ENCODE results near the gene ABHD10.

ABHD10 gene

DNA sequence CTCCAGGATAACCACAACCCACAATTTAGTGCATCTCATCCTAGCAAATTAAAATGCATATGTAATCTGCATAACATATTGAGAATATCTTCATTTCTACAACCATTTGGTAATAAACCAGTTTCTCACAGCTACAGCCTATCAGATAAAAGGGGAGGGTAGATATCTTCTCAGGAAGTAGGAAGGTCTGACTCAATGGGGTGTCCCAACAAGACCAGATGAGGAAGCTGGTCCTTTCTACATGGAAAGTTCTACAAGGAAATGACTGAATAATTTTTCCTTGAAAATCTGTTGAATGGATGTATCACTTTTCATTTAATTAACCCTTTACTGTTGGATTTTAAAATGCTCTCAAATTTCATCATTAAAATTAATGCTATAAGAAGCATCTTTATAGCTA lies 38.3 kb downstream of the ABHD10 start:
- H3K27me3 ChIP-seq (ENCODE audit: control insufficient read depth in 5 of 5, insufficient read depth in 4 of 5, low read length in 5 of 5), result no peaks in the 10 kb centered on the region
- H3K4me1 ChIP-seq (ENCODE audit: control insufficient read depth in 5 of 5, insufficient read depth in 5 of 5, low read length in 5 of 5), result peaks cover 4 to 42% (median 34%) of the 10 kb centered on the region in 5 donors
- no peaks in the 10 kb centered on the region for H3K9me3 ChIP-seq (ENCODE audit: control insufficient read depth in 5 of 5, low read length in 5 of 5)

DNA sequence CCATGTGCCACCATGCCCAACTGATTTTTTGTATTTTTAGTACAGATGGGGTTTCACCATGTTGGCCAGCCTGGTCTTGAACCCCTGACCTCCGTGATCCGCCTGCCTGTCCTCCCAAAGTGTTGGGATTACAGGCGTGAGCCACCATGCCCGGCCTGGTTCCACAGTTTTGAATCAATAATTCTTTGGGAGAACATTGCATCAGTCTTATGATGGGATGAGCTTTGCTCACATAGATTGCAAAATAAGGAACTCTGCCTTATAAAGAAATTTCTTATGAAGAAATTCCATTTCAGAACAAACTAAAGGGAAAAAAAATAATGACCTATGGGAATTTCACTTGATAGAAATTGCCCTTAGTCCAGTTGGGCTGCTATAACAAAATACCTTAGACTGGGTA lies 39.9 kb downstream of the ABHD10 start:
- peaks cover 2 to 35% (median 22%) of the 10 kb centered on the region in 5 donors for H3K4me1 ChIP-seq (ENCODE audit: control insufficient read depth in 5 of 5, insufficient read depth in 5 of 5, low read length in 5 of 5)
- H3K9ac ChIP-seq (ENCODE audit: low read length in 5 of 5), result no peak overlapping the region
- H3K27me3 ChIP-seq (ENCODE audit: control insufficient read depth in 5 of 5, insufficient read depth in 4 of 5, low read length in 5 of 5), result no peaks in the 10 kb centered on the region
- no peaks in the 10 kb centered on the region for H3K36me3 ChIP-seq (ENCODE audit: control insufficient read depth in 5 of 5, insufficient read depth in 5 of 5, low read length in 5 of 5)
- H3K9me3 ChIP-seq (ENCODE audit: control insufficient read depth in 5 of 5, low read length in 5 of 5), result peaks cover 0 to 5% (median 0%) of the 10 kb centered on the region in 5 donors
- H3K27ac ChIP-seq (ENCODE audit: low read depth, low read length), result peak overlapping the region; percentile 53
- no peak overlapping the region for H3K4me3 ChIP-seq (ENCODE audit: low read depth in 1 of 5, low read length in 5 of 5)

More for the DNA sequence above, 38.3 kb downstream of the ABHD10 start:
- H3K9ac ChIP-seq (ENCODE audit: low read length in 5 of 5), result no peak overlapping the region
- no peaks in the 10 kb centered on the region for H3K36me3 ChIP-seq (ENCODE audit: control insufficient read depth in 5 of 5, insufficient read depth in 5 of 5, low read length in 5 of 5)
- H3K4me3 ChIP-seq (ENCODE audit: low read depth in 1 of 5, low read length in 5 of 5), result no peak overlapping the region
- H3K27ac ChIP-seq (ENCODE audit: low read depth, low read length), result no peak overlapping the region

DNA sequence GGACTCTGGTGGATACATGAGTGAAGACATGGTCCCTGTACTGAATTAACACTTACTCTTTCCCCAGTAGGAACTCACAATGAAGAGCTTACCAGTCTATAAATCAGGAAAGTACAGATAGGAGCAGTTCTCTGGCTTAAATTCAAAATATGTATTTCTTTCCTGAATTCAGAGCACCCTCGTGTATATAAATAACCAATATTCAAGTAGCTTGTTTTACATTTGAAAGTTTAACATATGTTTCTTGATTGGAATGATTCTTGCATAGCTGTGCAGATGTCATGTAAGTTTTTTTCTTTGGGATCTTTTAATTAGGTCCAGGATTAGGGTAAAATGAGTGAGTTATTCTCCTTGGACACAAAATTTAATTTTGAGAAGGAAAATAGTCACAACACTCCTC lies 40.9 kb downstream of the ABHD10 start:
- Histone ChIP-seq H3K36me3 (ENCODE audit: control insufficient read depth in 5 of 5, insufficient read depth in 5 of 5, low read length in 5 of 5) (no peaks in the 10 kb centered on the region), H3K9ac (ENCODE audit: low read length in 5 of 5) (no peak overlapping the region), H3K4me3 (ENCODE audit: low read depth in 1 of 5, low read length in 5 of 5) (no peak overlapping the region), H3K4me1 (ENCODE audit: control insufficient read depth in 5 of 5, insufficient read depth in 5 of 5, low read length in 5 of 5) (peaks cover 2 to 34% (median 21%) of the 10 kb centered on the region in 5 donors), H3K27ac (ENCODE audit: low read depth, low read length) (peak overlapping the region; percentile 53), H3K27me3 (ENCODE audit: control insufficient read depth in 5 of 5, insufficient read depth in 4 of 5, low read length in 5 of 5) (no peaks in the 10 kb centered on the region), H3K9me3 (ENCODE audit: control insufficient read depth in 5 of 5, low read length in 5 of 5) (peaks cover 0 to 5% (median 0%) of the 10 kb centered on the region in 5 donors)

DNA sequence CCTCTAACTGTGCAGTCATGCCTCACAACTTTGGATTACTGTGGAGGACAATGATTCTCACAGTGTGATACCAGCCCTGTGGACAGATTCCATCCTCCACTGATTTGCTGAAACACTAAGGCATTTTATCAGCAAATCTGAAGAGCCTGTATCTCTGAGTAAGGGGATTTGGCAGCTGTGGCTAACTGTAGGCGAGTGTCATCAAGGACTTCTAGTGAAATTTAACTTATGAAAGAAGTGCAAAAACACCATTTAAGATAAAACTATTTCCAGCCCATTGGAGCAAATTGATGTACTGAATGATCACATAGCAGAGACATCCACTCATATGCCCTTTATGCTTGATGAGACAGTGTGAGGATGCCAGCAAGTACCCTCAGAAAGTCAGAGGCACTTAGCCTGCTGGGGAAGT lies 41.9 kb downstream of the ABHD10 start:
- H3K4me3 ChIP-seq (ENCODE audit: low read depth in 1 of 5, low read length in 5 of 5), result no peak overlapping the region
- H3K36me3 ChIP-seq (ENCODE audit: control insufficient read depth in 5 of 5, insufficient read depth in 5 of 5, low read length in 5 of 5), result no peaks in the 10 kb centered on the region
- peak overlapping the region in 1 of 5 donors; percentile 11 for H3K9ac ChIP-seq (ENCODE audit: low read length in 5 of 5)
- H3K4me1 ChIP-seq (ENCODE audit: control insufficient read depth in 5 of 5, insufficient read depth in 5 of 5, low read length in 5 of 5), result peaks cover 2 to 34% (median 21%) of the 10 kb centered on the region in 5 donors
- no peaks in the 10 kb centered on the region for H3K27me3 ChIP-seq (ENCODE audit: control insufficient read depth in 5 of 5, insufficient read depth in 4 of 5, low read length in 5 of 5)
- peak overlapping the region; percentile 57 for H3K27ac ChIP-seq (ENCODE audit: low read depth, low read length)
- peaks cover 0 to 5% (median 0%) of the 10 kb centered on the region in 5 donors for H3K9me3 ChIP-seq (ENCODE audit: control insufficient read depth in 5 of 5, low read length in 5 of 5)

DNA sequence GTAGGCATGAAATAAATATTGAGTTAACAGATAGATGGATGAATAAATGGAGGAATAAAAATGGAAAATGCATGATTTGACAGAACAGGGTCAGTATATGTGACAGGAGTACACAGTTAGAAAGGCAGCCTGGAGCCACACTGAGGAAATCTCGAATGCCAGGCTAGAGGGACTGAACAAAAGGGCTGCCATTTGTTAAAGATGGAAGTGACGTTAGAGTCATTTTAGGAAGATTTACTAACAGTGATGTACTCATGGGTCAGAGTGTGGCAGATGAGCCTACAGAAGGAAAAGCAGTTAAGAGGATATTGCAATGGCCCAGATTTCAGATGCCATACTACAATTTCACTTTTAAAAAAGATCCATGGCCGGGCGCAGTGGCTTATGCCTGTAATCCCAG lies 48.3 kb downstream of the ABHD10 start:
- Histone ChIP-seq H3K9ac (ENCODE audit: low read length in 5 of 5) (no peak overlapping the region), H3K36me3 (ENCODE audit: control insufficient read depth in 5 of 5, insufficient read depth in 5 of 5, low read length in 5 of 5) (no peaks in the 10 kb centered on the region), H3K9me3 (ENCODE audit: control insufficient read depth in 5 of 5, low read length in 5 of 5) (peaks cover 0 to 5% (median 0%) of the 10 kb centered on the region in 5 donors), H3K4me3 (ENCODE audit: low read depth in 1 of 5, low read length in 5 of 5) (no peak overlapping the region), H3K27me3 (ENCODE audit: control insufficient read depth in 5 of 5, insufficient read depth in 4 of 5, low read length in 5 of 5) (no peaks in the 10 kb centered on the region), H3K27ac (ENCODE audit: low read depth, low read length) (no peak overlapping the region), H3K4me1 (ENCODE audit: control insufficient read depth in 5 of 5, insufficient read depth in 5 of 5, low read length in 5 of 5) (peaks cover 0 to 4% (median 1%) of the 10 kb centered on the region in 5 donors)

DNA sequence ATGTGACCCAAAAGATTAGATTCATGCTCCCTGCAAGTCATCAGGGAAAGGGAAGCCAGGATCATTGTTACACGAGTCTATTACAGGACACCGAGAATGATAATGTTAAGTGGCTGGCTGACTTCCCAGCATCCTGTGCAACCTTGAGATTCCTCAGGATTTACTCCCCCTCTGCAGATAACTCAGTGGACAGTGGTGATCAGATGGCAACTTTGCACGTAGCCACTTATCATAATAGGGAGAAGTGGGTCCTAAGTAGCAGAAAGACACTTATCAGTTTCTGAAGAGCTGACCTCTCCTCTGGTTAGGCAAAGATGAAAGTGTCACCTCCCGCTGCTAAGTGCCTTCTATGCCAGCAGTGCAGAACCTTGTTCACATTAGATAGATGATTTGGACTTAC lies 49.0 kb downstream of the ABHD10 start:
- H3K27ac ChIP-seq (ENCODE audit: low read depth, low read length), result no peak overlapping the region
- peaks cover 0 to under 1% (median 0%) of the 10 kb centered on the region in 5 donors for H3K9me3 ChIP-seq (ENCODE audit: control insufficient read depth in 5 of 5, low read length in 5 of 5)

DNA sequence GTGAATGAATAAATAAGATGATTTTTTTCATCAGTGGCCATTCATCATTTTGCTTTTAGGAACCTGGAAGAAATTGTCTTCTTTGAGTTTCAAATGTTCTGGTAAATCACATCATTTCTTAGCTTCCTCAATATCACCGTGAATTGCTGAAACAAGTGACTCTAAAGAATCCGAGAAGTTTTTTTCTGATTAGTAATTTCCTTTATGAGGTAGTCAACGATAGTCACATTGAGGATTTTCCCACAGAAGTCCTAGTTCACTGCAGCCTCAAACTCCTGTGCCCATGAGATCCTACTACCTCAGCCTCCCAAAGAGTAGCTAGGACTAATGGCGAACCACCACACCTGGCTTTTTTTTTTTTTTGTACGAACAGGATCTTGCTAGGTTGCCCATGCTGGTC lies 52.1 kb downstream of the ABHD10 start:
- no peak overlapping the region for H3K4me3 ChIP-seq (ENCODE audit: low read depth in 1 of 5, low read length in 5 of 5)
- no peaks in the 10 kb centered on the region for H3K9me3 ChIP-seq (ENCODE audit: control insufficient read depth in 5 of 5, low read length in 5 of 5)
- H3K27ac ChIP-seq (ENCODE audit: low read depth, low read length), result no peak overlapping the region
- H3K9ac ChIP-seq (ENCODE audit: low read length in 5 of 5), result no peak overlapping the region
- peaks cover 0 to 6% (median 4%) of the 10 kb centered on the region in 5 donors for H3K4me1 ChIP-seq (ENCODE audit: control insufficient read depth in 5 of 5, insufficient read depth in 5 of 5, low read length in 5 of 5)
- H3K36me3 ChIP-seq (ENCODE audit: control insufficient read depth in 5 of 5, insufficient read depth in 5 of 5, low read length in 5 of 5), result no peaks in the 10 kb centered on the region
- no peaks in the 10 kb centered on the region for H3K27me3 ChIP-seq (ENCODE audit: control insufficient read depth in 5 of 5, insufficient read depth in 4 of 5, low read length in 5 of 5)

More for the DNA sequence above, 49.0 kb downstream of the ABHD10 start:
- Histone ChIP-seq H3K9ac (ENCODE audit: low read length in 5 of 5) (no peak overlapping the region), H3K4me3 (ENCODE audit: low read depth in 1 of 5, low read length in 5 of 5) (no peak overlapping the region), H3K36me3 (ENCODE audit: control insufficient read depth in 5 of 5, insufficient read depth in 5 of 5, low read length in 5 of 5) (no peaks in the 10 kb centered on the region), H3K27me3 (ENCODE audit: control insufficient read depth in 5 of 5, insufficient read depth in 4 of 5, low read length in 5 of 5) (no peaks in the 10 kb centered on the region), H3K4me1 (ENCODE audit: control insufficient read depth in 5 of 5, insufficient read depth in 5 of 5, low read length in 5 of 5) (peaks cover 0 to 6% (median 4%) of the 10 kb centered on the region in 5 donors)

DNA sequence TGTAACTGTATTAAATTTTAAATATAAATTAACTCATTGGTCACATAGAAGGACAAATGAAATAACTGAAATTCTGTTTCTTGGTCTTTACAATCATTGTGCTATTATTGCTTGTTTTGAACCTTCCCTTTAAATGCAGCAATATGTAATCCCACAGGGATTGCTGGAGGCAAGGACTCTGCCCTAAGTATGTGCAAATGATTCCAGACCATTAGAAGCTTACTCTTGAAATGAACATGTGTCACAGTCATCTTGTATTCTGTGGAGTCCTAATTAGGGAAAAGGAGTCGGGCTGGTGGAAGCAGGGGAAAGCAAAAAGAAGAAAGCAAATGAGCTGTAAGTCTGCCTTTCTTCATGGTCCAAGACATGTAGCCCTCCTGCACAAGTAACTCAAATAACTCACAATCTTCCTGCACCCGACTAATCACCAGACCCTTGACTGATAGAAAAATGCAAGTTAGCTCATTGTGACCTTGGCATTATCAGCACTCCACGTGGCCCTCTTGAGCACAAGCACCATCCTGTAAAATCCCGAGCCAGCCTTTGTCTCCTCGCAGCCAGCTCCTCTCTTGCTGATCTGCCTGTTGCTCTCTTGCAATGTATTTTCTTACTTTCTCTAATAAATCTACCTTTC lies 53.4 kb downstream of the ABHD10 start:
- Histone ChIP-seq H3K27ac (ENCODE audit: low read depth, low read length) (no peak overlapping the region), H3K27me3 (ENCODE audit: control insufficient read depth in 5 of 5, insufficient read depth in 4 of 5, low read length in 5 of 5) (no peaks in the 10 kb centered on the region), H3K9me3 (ENCODE audit: control insufficient read depth in 5 of 5, low read length in 5 of 5) (no peaks in the 10 kb centered on the region), H3K4me1 (ENCODE audit: control insufficient read depth in 5 of 5, insufficient read depth in 5 of 5, low read length in 5 of 5) (peaks cover 0 to 6% (median 4%) of the 10 kb centered on the region in 5 donors), H3K36me3 (ENCODE audit: control insufficient read depth in 5 of 5, insufficient read depth in 5 of 5, low read length in 5 of 5) (no peaks in the 10 kb centered on the region), H3K4me3 (ENCODE audit: low read depth in 1 of 5, low read length in 5 of 5) (peak overlapping the region in 1 of 5 donors; percentile 25), H3K9ac (ENCODE audit: low read length in 5 of 5) (no peak overlapping the region)

DNA sequence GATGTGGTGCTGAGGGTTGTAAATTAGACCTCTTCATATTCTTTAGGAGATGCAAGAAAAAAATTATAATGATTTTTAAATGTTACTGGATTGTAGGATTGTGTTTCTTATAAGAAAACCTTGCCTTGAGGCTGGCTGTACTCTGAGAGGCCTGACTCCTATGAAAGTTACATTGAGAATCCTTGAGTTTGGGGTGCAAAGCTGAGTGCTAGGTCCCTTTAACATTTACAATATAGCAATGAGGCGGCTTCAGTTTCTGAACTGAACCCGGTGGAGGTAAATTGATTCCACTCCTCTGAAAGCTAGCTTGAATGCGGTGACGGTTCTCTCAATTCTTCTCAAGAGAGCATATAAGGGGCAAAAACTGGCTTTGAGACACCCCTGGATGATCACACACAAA lies 55.6 kb downstream of the ABHD10 start, which contains the start of gene TMPRSS7:
Gene TMPRSS7 (plus strand): TSS at position 301 of the 400 bp plus-strand sequence. CDS start 110 bp downstream, outside the sequence.
- Histone ChIP-seq H3K9me3 (ENCODE audit: control insufficient read depth in 5 of 5, low read length in 5 of 5) (no peaks in the 10 kb centered on the region), H3K9ac (ENCODE audit: low read length in 5 of 5) (no peak within 1 kb of the TSS), H3K27ac (ENCODE audit: low read depth, low read length) (no peak within 1 kb of the TSS)

DNA sequence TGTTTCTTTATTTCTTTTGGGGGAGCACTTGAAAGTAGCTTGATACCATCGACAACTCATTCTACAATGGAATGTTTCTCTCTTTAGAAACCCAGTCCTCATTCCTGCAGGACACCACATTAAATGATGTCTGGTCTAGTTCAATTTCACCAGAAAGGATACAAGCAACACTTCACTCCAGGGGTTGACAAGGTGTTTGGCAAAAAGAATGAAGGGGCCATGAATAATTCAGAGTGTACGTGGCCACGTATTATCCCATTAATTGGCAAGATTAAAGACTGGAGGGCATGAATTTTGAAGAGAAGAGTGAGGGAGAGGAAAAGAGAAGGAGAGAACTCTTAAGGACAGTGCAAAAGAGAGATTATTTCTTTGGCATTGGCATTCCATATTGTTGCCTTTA lies 56.4 kb downstream of the ABHD10 start:
- Histone ChIP-seq H3K9me3 (ENCODE audit: control insufficient read depth in 5 of 5, low read length in 5 of 5) (no peaks in the 10 kb centered on the region), H3K4me3 (ENCODE audit: low read depth in 1 of 5, low read length in 5 of 5) (no peak overlapping the region), H3K4me1 (ENCODE audit: control insufficient read depth in 5 of 5, insufficient read depth in 5 of 5, low read length in 5 of 5) (peaks cover 0 to 6% (median 4%) of the 10 kb centered on the region in 5 donors), H3K9ac (ENCODE audit: low read length in 5 of 5) (no peak overlapping the region), H3K36me3 (ENCODE audit: control insufficient read depth in 5 of 5, insufficient read depth in 5 of 5, low read length in 5 of 5) (no peaks in the 10 kb centered on the region), H3K27ac (ENCODE audit: low read depth, low read length) (no peak overlapping the region), H3K27me3 (ENCODE audit: control insufficient read depth in 5 of 5, insufficient read depth in 4 of 5, low read length in 5 of 5) (no peaks in the 10 kb centered on the region)

More for the DNA sequence above, 55.6 kb downstream of the ABHD10 start, which contains the start of gene TMPRSS7:
- H3K4me3 ChIP-seq (ENCODE audit: low read depth in 1 of 5, low read length in 5 of 5), result no peak within 1 kb of the TSS
- no peaks in the 10 kb centered on the region for H3K36me3 ChIP-seq (ENCODE audit: control insufficient read depth in 5 of 5, insufficient read depth in 5 of 5, low read length in 5 of 5)
- peaks cover 0 to 6% (median 4%) of the 10 kb centered on the region in 5 donors for H3K4me1 ChIP-seq (ENCODE audit: control insufficient read depth in 5 of 5, insufficient read depth in 5 of 5, low read length in 5 of 5)
- no peaks in the 10 kb centered on the region for H3K27me3 ChIP-seq (ENCODE audit: control insufficient read depth in 5 of 5, insufficient read depth in 4 of 5, low read length in 5 of 5)

Data from subcutaneous abdominal adipose tissue (tissue), 5 donors.